ENCODE results near the gene SPRYD3.
A peak's percentile ranks its signal among the peaks of the same experiment; 100 is the strongest.

Gene SPRYD3

GRCh38 chr12:53063708-53064612 lies 15.2 kb downstream of the SPRYD3 start:
- no peak for DNase-seq (ENCODE audit: low read depth in 2 of 2)

- no peak for DNase-seq (ENCODE audit: low read depth in 2 of 2)
These were observed 16.0 kb downstream of the SPRYD3 start for GRCh38 chr12:53062977-53063707.

DNA sequence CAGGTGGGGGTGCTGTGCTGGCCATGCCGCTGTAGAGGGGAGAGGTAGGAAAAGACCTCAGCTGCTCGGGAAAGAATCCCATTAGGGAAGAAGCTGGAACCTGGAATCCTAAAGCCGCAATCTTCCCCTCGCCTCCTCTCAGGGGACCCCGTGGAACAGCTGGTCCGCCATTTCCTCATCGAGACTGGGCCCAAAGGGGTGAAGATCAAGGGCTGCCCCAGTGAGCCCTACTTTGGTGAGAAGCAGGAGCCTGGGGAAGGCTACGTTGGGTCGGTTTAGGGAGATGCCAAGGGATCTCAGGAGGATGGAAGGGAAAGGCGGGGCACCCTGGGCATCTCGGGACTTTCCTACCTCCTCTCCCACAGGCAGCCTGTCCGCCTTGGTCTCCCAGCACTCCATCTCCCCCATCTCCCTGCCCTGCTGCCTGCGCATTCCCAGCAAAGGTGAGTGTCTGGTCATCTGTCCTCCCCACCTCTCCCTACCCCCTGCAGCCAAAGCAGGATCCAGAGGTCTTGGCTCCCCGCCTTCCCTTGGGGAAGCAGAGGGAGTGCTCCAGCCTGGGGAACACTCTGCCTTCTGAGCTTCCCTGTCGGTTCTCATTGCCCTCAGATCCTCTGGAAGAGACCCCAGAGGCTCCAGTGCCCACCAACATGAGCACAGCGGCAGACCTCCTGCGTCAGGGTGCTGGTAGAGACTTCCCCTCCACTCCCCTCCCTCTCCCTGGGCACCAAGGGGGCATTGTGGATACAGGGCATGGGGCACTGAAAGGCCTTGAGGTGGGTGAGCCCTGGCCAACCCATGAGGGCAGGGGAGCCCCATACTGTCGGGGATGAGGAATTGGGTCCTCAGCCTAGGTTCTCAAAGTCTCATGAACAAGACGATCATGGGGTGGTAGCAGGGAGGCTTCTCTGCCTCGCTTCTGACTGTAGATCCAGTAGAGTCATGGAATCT lies 16.9 kb downstream of the SPRYD3 start:
- DNase-seq (ENCODE audit: low read depth in 2 of 2), result no peak

GRCh38 chr12:53061404-53062010 lies 17.7 kb downstream of the SPRYD3 start:
- DNase-seq (ENCODE audit: low read depth in 2 of 2), result no peak

GRCh38 chr12:53060721-53061276 lies 18.4 kb downstream of the SPRYD3 start:
- DNase-seq (ENCODE audit: low read depth in 2 of 2), result no peak

DNA sequence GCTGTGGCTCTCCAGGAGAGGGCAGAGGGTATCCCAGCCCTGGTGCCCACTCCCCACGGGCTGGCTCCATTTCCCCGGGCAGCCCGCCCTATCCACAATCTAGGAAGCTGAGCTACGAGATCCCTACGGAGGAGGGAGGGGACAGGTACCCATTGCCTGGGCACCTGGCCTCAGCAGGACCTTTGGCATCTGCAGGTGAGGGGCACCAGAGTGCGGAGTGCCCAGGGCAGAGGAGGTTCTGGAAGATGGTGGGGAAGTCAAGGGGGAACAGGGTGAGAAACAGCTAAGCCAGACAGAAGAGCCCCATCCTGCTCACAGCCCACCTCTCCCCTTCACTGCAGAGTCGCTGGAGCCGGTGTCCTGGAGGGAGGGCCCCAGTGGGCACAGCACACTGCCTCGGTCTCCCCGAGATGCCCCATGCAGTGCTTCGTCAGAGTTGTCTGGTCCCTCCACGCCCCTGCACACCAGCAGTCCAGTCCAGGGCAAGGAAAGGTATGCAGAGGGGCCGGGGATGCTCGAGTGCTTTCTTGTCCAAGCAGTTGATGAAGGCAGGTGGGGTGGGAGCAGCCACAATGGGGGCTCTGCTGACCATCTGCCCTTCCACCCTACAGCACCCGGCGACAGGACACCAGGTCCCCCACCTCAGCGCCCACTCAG lies 19.0 kb downstream of the SPRYD3 start:
- no peak for DNase-seq (ENCODE audit: low read depth in 2 of 2)

GRCh38 chr12:53059434-53060063 lies 19.6 kb downstream of the SPRYD3 start:
- DNase-seq (ENCODE audit: low read depth in 2 of 2), result no peak

DNA sequence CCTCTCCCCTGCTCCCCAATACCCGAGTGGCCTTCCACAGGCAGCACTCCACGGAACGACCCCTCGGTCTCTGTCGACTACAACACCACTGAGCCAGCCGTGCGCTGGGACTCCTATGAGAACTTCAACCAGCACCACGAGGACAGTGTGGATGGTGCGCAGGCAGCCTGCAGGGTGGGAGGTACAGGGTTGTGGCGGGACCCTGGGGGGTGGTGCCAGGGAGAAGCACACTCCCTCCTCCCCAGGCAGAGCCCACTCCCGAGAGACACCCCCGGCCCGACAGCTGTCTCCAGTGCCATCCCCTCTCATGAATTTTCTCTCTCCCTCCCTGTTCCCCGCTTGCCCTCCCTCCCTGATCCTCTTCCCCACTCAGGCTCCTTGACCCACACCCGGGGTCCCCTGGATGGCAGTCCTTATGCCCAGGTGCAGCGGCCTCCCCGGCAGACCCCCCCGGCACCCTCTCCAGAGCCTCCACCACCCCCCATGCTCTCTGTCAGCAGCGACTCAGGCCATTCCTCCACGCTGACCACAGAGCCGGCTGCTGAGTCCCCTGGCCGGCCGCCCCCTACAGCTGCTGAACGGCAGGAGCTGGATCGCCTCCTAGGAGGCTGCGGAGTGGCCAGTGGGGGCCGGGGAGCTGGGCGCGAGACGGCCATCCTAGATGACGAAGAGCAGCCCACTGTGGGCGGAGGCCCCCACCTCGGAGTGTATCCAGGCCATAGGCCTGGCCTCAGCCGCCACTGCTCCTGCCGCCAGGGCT lies 20.3 kb downstream of the SPRYD3 start:
- DNase-seq (ENCODE audit: low read depth in 2 of 2), result no peak

GRCh38 chr12:53057816-53058500 lies 21.2 kb downstream of the SPRYD3 start:
- DNase-seq (ENCODE audit: low read depth in 2 of 2), result no peak

- no peak for DNase-seq (ENCODE audit: low read depth in 2 of 2)
These were observed 22.3 kb downstream of the SPRYD3 start for GRCh38 chr12:53056901-53057300.

GRCh38 chr12:53056296-53056695 lies 22.9 kb downstream of the SPRYD3 start:
- DNase-seq (ENCODE audit: low read depth in 2 of 2), result no peak

DNA sequence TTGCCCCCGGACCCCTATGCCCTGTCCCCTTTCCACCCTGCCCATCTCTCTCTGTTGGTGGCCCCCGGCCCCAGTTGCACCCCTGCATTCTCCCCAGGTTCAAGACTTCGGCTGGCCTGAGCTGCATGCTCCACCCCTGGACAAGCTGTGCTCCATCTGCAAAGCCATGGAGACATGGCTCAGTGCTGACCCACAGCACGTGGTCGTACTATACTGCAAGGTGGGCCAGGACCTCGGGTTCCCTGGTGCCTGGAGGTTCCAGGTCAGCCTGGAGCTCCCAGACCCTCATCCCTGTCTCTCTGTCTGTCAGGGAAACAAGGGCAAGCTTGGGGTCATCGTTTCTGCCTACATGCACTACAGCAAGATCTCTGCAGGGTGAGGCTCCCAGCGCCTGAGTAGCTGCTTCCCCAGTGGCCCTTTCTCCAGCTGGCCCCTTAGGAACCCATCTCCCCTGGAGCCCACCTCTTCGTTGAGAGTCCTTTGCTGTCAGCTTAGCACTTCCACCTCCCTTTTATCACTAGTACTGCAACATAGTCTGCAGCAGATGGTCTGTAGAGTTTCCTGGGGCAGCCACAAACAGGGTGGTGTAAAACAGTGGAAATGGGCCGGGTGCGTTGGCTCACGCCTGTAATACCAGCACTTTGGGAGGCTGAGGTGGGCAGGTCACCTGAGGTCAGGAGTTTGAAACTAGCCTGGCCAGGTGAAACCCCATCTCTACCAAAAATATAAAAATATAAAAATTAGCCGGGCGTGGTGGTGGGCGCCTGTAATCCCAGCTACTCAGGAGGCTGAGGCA lies 23.5 kb downstream of the SPRYD3 start:
- DNase-seq (ENCODE audit: low read depth in 2 of 2), result no peak

GRCh38 chr12:53054112-53054878 lies 24.9 kb downstream of the SPRYD3 start:
- peak; percentile 86 to 90 for DNase-seq (ENCODE audit: low read depth in 2 of 2)

- peak in 1 of 2 donors; percentile 34 for DNase-seq (ENCODE audit: low read depth in 2 of 2)
These were observed 25.7 kb downstream of the SPRYD3 start for GRCh38 chr12:53053218-53054111.

DNA sequence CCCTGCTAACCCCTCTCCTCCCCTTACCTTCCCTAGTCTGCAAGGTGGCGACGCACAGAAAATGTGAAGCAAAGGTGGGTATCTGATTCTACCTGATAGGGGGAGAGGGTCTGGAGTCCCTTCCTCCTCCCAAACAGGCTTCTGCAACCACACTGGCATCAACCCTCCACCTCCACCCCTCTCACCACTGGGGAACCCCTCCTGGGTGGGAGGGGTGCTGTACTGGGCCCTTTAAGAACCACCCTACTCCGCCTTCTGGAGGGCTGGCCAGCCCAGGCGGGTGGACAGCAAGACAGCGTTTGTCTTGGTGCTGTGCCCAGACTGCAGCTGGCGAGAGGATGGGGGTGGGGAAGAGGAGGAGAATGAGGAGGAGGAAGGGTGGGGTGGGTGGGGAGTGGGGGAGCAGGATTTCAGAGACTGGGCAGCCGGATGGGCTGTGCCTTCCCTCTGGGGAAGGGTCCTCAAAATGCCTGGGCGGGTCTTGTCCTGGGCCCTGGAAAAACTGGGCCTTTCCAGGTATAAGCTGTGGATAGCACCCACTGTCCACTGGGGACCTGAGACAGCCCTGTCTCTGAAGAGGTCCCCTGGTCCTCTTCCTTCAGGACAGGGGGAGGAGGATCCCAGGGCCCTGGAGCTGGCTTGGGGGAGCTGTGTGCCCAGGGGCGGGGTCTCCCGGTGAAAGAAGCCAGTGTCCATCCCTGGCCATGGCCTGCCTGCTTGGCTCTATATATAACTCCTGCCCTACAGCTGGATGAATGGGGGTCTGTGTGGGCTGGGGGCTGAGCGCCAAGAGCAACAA lies 26.6 kb downstream of the SPRYD3 start:
- DNase-seq (ENCODE audit: low read depth in 2 of 2), result no peak

Data from stimulated activated CD8-positive, alpha-beta memory T cell treated with anti-CD3 and anti-CD28 coated beads, Interleukin-7, amount 100 ng/mL, for 4 hours (primary cell).